Lung (tissue), 12 donors: Measurements from ENCODE around the gene ZNF821. TPM values are rescaled to one million over a fixed set of nuclear protein-coding genes. Genes with fewer than 3 reads are reported as not detected.

Experiments
- ATAC-seq: fragments of 200-7000 bp; cut with Tn5 transposase; one replicate; pipeline ENCODE4 v1.9.1; 2020; ENCODE audit warnings: moderate number of reproducible peaks; ENCODE audit not compliant: insufficient read depth, low FRiP score
- DNase-seq, 3 donors: peaks; one replicate each; pipeline ENCODE4 v3.0.0-alpha.2; 2013 to 2017
- H3K27ac ChIP-seq, 2 donors: one replicate each; pipeline ENCODE4 v1.5.1; 2013; ENCODE audit warnings: mild to moderate bottlenecking in 2 of 2, moderate library complexity in 2 of 2, control low read depth in 1 of 2, inconsistent platforms in 1 of 2, low read depth in 1 of 2, low read length in 1 of 2
- H3K27me3 ChIP-seq, 3 donors: one replicate each; pipeline ENCODE4 v1.5.1; 2013; ENCODE audit warnings: low read length in 2 of 3; ENCODE audit not compliant: control insufficient read depth in 3 of 3, insufficient read depth in 3 of 3
- H3K36me3 ChIP-seq, 4 donors: one replicate each; pipeline ENCODE4 v1.5.1; 2013; ENCODE audit warnings: low read length in 4 of 4, mild to moderate bottlenecking in 1 of 4, moderate library complexity in 1 of 4; ENCODE audit not compliant: control insufficient read depth in 4 of 4, insufficient read depth in 4 of 4
- H3K4me1 ChIP-seq, 5 donors: one replicate each; pipeline ENCODE4 v1.5.1; 2013; ENCODE audit warnings: low read length in 5 of 5, mild to moderate bottlenecking in 2 of 5, moderate library complexity in 1 of 5; ENCODE audit not compliant: control insufficient read depth in 5 of 5, insufficient read depth in 5 of 5
- H3K4me3 ChIP-seq: one replicate; pipeline ENCODE4 v1.5.1; 2013; ENCODE audit warnings: mild to moderate bottlenecking, control low read depth, moderate library complexity
- H3K9ac ChIP-seq, 2 donors: one replicate each; pipeline ENCODE4 v1.5.1; 2013; ENCODE audit warnings: low read length in 2 of 2, control low read depth in 1 of 2; ENCODE audit not compliant: insufficient read depth in 1 of 2
- H3K9me3 ChIP-seq, 4 donors: one replicate each; pipeline ENCODE4 v1.5.1; 2013; ENCODE audit warnings: low read length in 3 of 4, mild to moderate bottlenecking in 1 of 4, moderate library complexity in 1 of 4; ENCODE audit not compliant: control insufficient read depth in 4 of 4, insufficient read depth in 3 of 4
- CTCF ChIP-seq: IDR thresholded peaks from 2 replicates; pipeline ENCODE4 v1.5.1; 2012; ENCODE audit warnings: mild to moderate bottlenecking; ENCODE audit errors: control extremely low read depth, extremely low read depth
- WGBS, 2 donors: extraction: QIAGEN DNeasy Blood & Tissue Kit; methylation state at CpG; one replicate each; pipeline ENCODE4 v1.1.7; 2013; 5-methylcytosine and 5-hydroxymethylcytosine counted together
- polyA plus RNA-seq, 2 donors: library from polyadenylated mRNA; stranded (reverse); fragments of 200-250 nt; gene quantifications; one replicate each; pipeline ENCODE4 v1.2.1, GENCODE V29; 2013
- total RNA-seq, 2 donors: library from RNA; depleted of rRNA in 1 of 2; stranded (reverse); fragments of >200 nt in 1 of 2; gene quantifications; one replicate each; pipeline ENCODE4 v1.2.1, GENCODE V29; 2014 to 2021
- donor health status: control.
- donor health status: control.
- donor health status: Bipolar disorder and iron deficiency.
- donor health status: healthy.
- donor health status: DM: yes; HTN: yes; CAD: no.

The ZNF821 gene
- total and polyA plus RNA-seq, 4 donors, result 3.7 to 9.8 (median 6.7) TPM

GRCh38 chr16:71859762-71860521, 24.0 kb downstream of the ZNF821 start:
- 94 to 96% methylated on average over 32 of the region's 32 CpGs for WGBS, 2 donors
- no peak overlapping the region for H3K4me3 ChIP-seq
- no peak overlapping the region for H3K9ac ChIP-seq
- H3K4me1 ChIP-seq, result peaks cover 0 to 3% (median 0%) of the 10 kb centered on the region in 5 donors
- ATAC-seq (no peak), DNase-seq (no peak)
- no peaks in the 10 kb centered on the region for H3K9me3 ChIP-seq
- H3K36me3 ChIP-seq, result peaks cover 0 to 38% (median 31%) of the 10 kb centered on the region in 4 donors
- no peak for TF ChIP-seq CTCF
- H3K27me3 ChIP-seq, result no peaks in the 10 kb centered on the region
- H3K27ac ChIP-seq, result no peak overlapping the region

GRCh38 chr16:71855937-71856662, 27.9 kb downstream of the ZNF821 start:
- peaks cover 3 to 34% (median 28%) of the 10 kb centered on the region in 4 donors for H3K36me3 ChIP-seq
- no peak for ATAC-seq
- WGBS, 2 donors, result 89 to 91% methylated on average over 5 of the region's 5 CpGs

GRCh38 chr16:71854369-71854948, 29.5 kb downstream of the ZNF821 start:
- Histone ChIP-seq H3K27me3 (no peaks in the 10 kb centered on the region), H3K4me3 (no peak overlapping the region), H3K9ac (no peak overlapping the region), H3K9me3 (no peaks in the 10 kb centered on the region), H3K27ac (no peak overlapping the region), H3K4me1 (peaks cover 0 to 10% (median 0%) of the 10 kb centered on the region in 5 donors), H3K36me3 (peaks cover 15 to 40% (median 32%) of the 10 kb centered on the region in 4 donors)
- ATAC-seq (no peak), DNase-seq (no peak)
- TF ChIP-seq CTCF, result no peak
- WGBS, 2 donors, result 77 to 85% methylated on average over 4 of the region's 4 CpGs

More at GRCh38 chr16:71855937-71856662, 27.9 kb downstream of the ZNF821 start:
- Histone ChIP-seq H3K27me3 (no peaks in the 10 kb centered on the region), H3K27ac (no peak overlapping the region), H3K4me3 (no peak overlapping the region), H3K4me1 (peaks cover 0 to 10% (median 0%) of the 10 kb centered on the region in 5 donors), H3K9ac (no peak overlapping the region), H3K9me3 (no peaks in the 10 kb centered on the region)
- no peak for TF ChIP-seq CTCF
- no peak for DNase-seq
